K562 (cell line): ENCODE data around the gene NFIC. TPM values are rescaled to one million over a fixed set of nuclear protein-coding genes. Genes with fewer than 3 reads are reported as not detected.

ENCODE experiments used
- ATAC-seq: fragments of 200-7000 bp; cut with Tn5 transposase; 3 replicates; pipeline ENCODE4 v1.9.1; 2020; ENCODE audit warnings: moderate library complexity
- BruUV-seq: library from RNA; stranded (reverse); fragments of 400-500 nt; replicated peaks from 2 replicates; lab custom pipeline; 2021; lab: Mats Ljungman, UMichigan
- CTCF ChIA-PET: fragments of 300-600 bp; formaldehyde crosslinking; extraction: SDS; loops from one replicate; lab custom pipeline; 2021; ENCODE audit warnings: low intra/inter-chr PET ratio; lab: Yijun Ruan, JAX
- POLR2A ChIA-PET: fragments of 300-600, 350-650 bp; sonication (Branson Sonifier 250); formaldehyde crosslinking; extraction: SDS; loops from one replicate; lab custom pipeline; 2021; ENCODE audit warnings: antibody characterized with exemption, inconsistent platforms; lab: Yijun Ruan, JAX
- DNase-seq, 4 experiments: peaks; one replicate each; pipeline versions ENCODE4 v3.0.0 to v3.0.0-alpha.2; 2011 to 2018; ENCODE audit warnings: low spot score in 3 of 4, mixed read lengths in 3 of 4; ENCODE audit errors: extremely low read depth in 1 of 4
- FAIRE-seq: peaks from 2 replicates; lab custom pipeline; 2011; peaks lifted over from hg19 to GRCh38; lab: Jason Lieb, UNC
- H2AFZ ChIP-seq: 2 replicates; pipeline ENCODE4 v1.6.0; 2011; ENCODE audit warnings: low read depth, low read length, control low read depth, inconsistent platforms
- H3K27ac ChIP-seq: fragments of 200-600 bp; 3 replicates; pipeline ENCODE4 v1.8.0; 2011; ENCODE audit warnings: low read depth, mild to moderate bottlenecking, control low read depth, inconsistent platforms, low read length, moderate library complexity, mixed read lengths; ENCODE audit errors: extremely low read depth
- H3K27me3 ChIP-seq, 2 experiments: fragments of 300-600 bp in 1 of 2; 2 replicates in 1 of 2; 3 replicates in 1 of 2; pipeline versions ENCODE4 v1.6.0 to v1.8.0; 2011; ENCODE audit warnings: inconsistent platforms in 2 of 2, low read length in 2 of 2, mild to moderate bottlenecking in 1 of 2, mixed read lengths in 1 of 2, moderate library complexity in 1 of 2; ENCODE audit not compliant: control insufficient read depth in 2 of 2, insufficient read depth in 2 of 2
- H3K36me3 ChIP-seq: fragments of 300-600 bp; 3 replicates; pipeline ENCODE4 v1.8.0; 2011; ENCODE audit warnings: mild to moderate bottlenecking, low read length, inconsistent platforms; ENCODE audit not compliant: control insufficient read depth, insufficient read depth
- H3K4me1 ChIP-seq, 2 experiments: fragments of 200-600 bp in 1 of 2; replicated peaks in 1 of 2; 2 replicates in 1 of 2; 3 replicates in 1 of 2; pipeline versions ENCODE4 v1.5.1 to v1.8.0; 2011; ENCODE audit warnings: inconsistent platforms in 2 of 2, low read length in 2 of 2, mild to moderate bottlenecking in 1 of 2, mixed read lengths in 1 of 2, moderate library complexity in 1 of 2; ENCODE audit not compliant: control insufficient read depth in 2 of 2, insufficient read depth in 2 of 2
- H3K4me2 ChIP-seq: 2 replicates; pipeline ENCODE4 v1.6.1; 2011; ENCODE audit warnings: low read length, control low read depth, inconsistent platforms, mixed read lengths; ENCODE audit not compliant: insufficient read depth
- H3K4me3 ChIP-seq: fragments of 200-600 bp; sonication (generic), shearing (Covaris generic); 2 replicates; pipeline ENCODE4 v1.5.1; 2016; ENCODE audit warnings: control low read depth, inconsistent platforms
- H3K79me2 ChIP-seq: fragments of 200-600 bp; 3 replicates; pipeline ENCODE4 v1.8.0; 2011; ENCODE audit warnings: low read length, inconsistent platforms; ENCODE audit not compliant: control insufficient read depth, insufficient read depth
- H3K9ac ChIP-seq, 2 experiments: 2 replicates each; pipeline versions ENCODE4 v1.6.0 to v1.6.1; 2011; ENCODE audit warnings: low read depth in 2 of 2, low read length in 2 of 2, control low read depth in 1 of 2, inconsistent platforms in 1 of 2, mild to moderate bottlenecking in 1 of 2, mixed read lengths in 1 of 2; ENCODE audit not compliant: insufficient read depth in 1 of 2
- H3K9me1 ChIP-seq: one replicate; pipeline ENCODE4 v1.6.0; 2011; ENCODE audit warnings: inconsistent platforms, mild to moderate bottlenecking, low read length, moderate library complexity; ENCODE audit not compliant: control insufficient read depth, insufficient read depth
- H3K9me3 ChIP-seq: replicated peaks from 2 replicates; pipeline ENCODE4 v1.5.1; 2011; ENCODE audit warnings: low read depth, low read length, inconsistent platforms; ENCODE audit not compliant: control insufficient read depth, insufficient read depth
- H4K20me1 ChIP-seq: replicated peaks from 2 replicates; pipeline ENCODE4 v1.6.1; 2011; ENCODE audit warnings: low read length, inconsistent platforms, mixed read lengths; ENCODE audit not compliant: control insufficient read depth, insufficient read depth
- EGR1 ChIP-seq: fragments of 450-650 bp; conservative IDR thresholded peaks from 2 replicates; pipeline ENCODE4 v1.6.1; 2017; ENCODE audit warnings: mild to moderate bottlenecking
- FOSL1 ChIP-seq: fragments of 200-800 bp; sonication (Bioruptor generic); conservative IDR thresholded peaks from 2 replicates; pipeline ENCODE4 v1.6.1; 2016; ENCODE audit warnings: missing genetic modification characterization, missing compliant biosample characterization
- FOXM1 ChIP-seq, 2 experiments: fragments of 450-650 bp in 1 of 2; sonication (generic) in 1 of 2; formaldehyde crosslinking in 1 of 2; IDR thresholded peaks; 2 replicates each; pipeline versions ENCODE4 v1.6.1 to v1.9.0; 2017 to 2022; ENCODE audit warnings: low read depth in 2 of 2, mild to moderate bottlenecking in 2 of 2, missing genetic modification reagents in 1 of 2, moderate library complexity in 1 of 2
- MAX ChIP-seq: sonication (generic); formaldehyde crosslinking; IDR thresholded peaks from 2 replicates; pipeline ENCODE4 v1.9.0; 2022; ENCODE audit warnings: mild to moderate bottlenecking, missing genetic modification reagents
- RFX5 ChIP-seq: IDR thresholded peaks from 2 replicates; pipeline ENCODE4 v1.6.1; 2011; ENCODE audit warnings: low read depth, mild to moderate bottlenecking, improper control_type of control experiment, low read length
- SNRNP70 ChIP-seq: fragments of 200-400 bp; formaldehyde crosslinking; optimal IDR thresholded peaks from 2 replicates; pipeline ENCODE3; 2017; ENCODE audit warnings: low read depth, low read length
- TFAM ChIP-seq: fragments of 250-450 bp; sonication (Bioruptor Pico); conservative IDR thresholded peaks from 2 replicates; pipeline ENCODE4 v1.5.0; 2021; ENCODE audit warnings: mild to moderate bottlenecking, moderate library complexity
- ZNF165 ChIP-seq: fragments of 250-450 bp; sonication (Bioruptor Pico); IDR thresholded peaks from 2 replicates; pipeline ENCODE4 v1.4.0; 2020; ENCODE audit warnings: borderline replicate concordance
- WGBS: fragments of 100-300 bp; shearing (Covaris generic); methylation state at CpG from one replicate; pipeline ENCODE4 v1.1.6; 2016; ENCODE audit warnings: low coverage, mixed read lengths; ENCODE audit not compliant: insufficient coverage; ENCODE audit errors: missing lambda C conversion rate; 5-methylcytosine and 5-hydroxymethylcytosine counted together
- in situ Hi-C: fragments of 300-500 bp; cut with MboI; formaldehyde crosslinking; loops from 4 replicates; pipeline ENCODE4 v1.15.0; 2018; ENCODE audit warnings: inconsistent platforms, mixed read lengths
- intact Hi-C: fragments of 100-400 bp; cut with micrococcal nuclease; formaldehyde crosslinking; loops from 2 replicates; pipeline ENCODE4 v1.14.2; 2022
- polyA plus RNA-seq, 8 experiments: library from polyadenylated mRNA; depleted of rRNA in 4 of 8; stranded (reverse) in 5 of 8; unstranded in 3 of 8; fragments of >200 nt; fragmentation: Nextera tagmentation in 2 of 8; fragmentation: Illumina TruSeq in 1 of 8; extraction: Ambion mirVana in 2 of 8; extraction: Trizol in 1 of 8; gene quantifications; 2 replicates each; pipeline versions ENCODE4 v1.2.1 to v1.2.3, GENCODE V29; 2011 to 2014; ENCODE audit warnings: inconsistent platforms in 1 of 8, missing spikeins in 1 of 8
- total RNA-seq, 7 experiments: library from RNA; depleted of rRNA in 6 of 7; stranded (reverse); fragments of >200 nt in 6 of 7; fragmentation: Illumina TruSeq in 2 of 7; extraction: Trizol in 2 of 7; gene quantifications; 2 replicates each; pipeline versions ENCODE4 v1.2.1 to v1.2.3, GENCODE V29; 2011 to 2021; ENCODE audit warnings: low replicate concordance in 1 of 7

Gene NFIC
- total and polyA plus RNA-seq, 9 of the 15 experiments (the other 6 are each of a cell fraction or from before 2014, with no cell fraction given) = 0.71 to 62.1 (median 6.9) TPM

- TF ChIP-seq FOXM1 (IDR thresholded peaks at IDR 0.05; ENCODE audit: low read depth) (no peak), FOXM1 (CRISPR knock-in tag; IDR thresholded peaks at IDR 0.05; ENCODE audit: low read depth) (no peak), RFX5 (no peak), MAX (peak; percentile 36; the same call in 1 of the 2 replicates), ZNF165 (no peak), TFAM (CRISPR knock-in tag) (no peak), EGR1 (peak; percentile 81)
- TF ChIP-seq, all 486 proteins: peak for 6
Observed at GRCh38 chr19:3508771-3509535, 142.6 kb downstream of the NFIC start (continued).

DNA sequence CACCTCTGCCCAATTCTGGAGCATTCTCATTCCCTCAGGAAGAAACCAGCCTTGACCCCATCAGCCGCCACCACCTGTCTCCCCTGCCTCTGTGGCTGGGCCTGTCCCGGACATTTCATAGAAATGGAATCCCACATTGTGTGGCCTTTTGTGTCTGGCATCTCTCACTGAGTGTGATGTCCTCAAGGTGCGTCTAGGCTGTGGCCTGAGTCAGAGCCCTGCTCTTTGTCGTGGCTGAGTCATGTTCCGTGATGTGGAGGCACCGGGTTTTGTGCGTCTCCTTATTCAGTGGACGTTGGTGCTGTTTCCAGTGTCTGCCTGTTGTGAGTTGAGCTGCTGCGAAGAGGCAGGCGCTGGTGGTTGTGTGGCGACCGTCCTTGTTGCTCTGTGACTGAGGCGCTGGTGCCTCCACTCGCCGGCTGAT is 143.2 kb downstream of the NFIC start:
- in situ Hi-C loops = no loop called here
- peaks cover 86% of the 10 kb centered on the region for H3K79me2 ChIP-seq
- H4K20me1 ChIP-seq = peaks cover 58% of the 10 kb centered on the region
- peaks cover 14% of the 10 kb centered on the region for H3K9me1 ChIP-seq
- no peak overlapping the region for H3K4me2 ChIP-seq
- 76% methylated on average over 15 of the region's 15 CpGs for WGBS
- H3K4me3 ChIP-seq = no peak overlapping the region
- peaks cover 15 to 88% of the 10 kb centered on the region in 2 experiments; a peak in 4 of 5 replicates for H3K4me1 ChIP-seq
- no peaks in the 10 kb centered on the region for H3K27me3 ChIP-seq
- no peak for FAIRE-seq
- CTCF ChIA-PET = no interaction called here
- H3K36me3 ChIP-seq = peaks cover 38% of the 10 kb centered on the region; the same call in 2 of the 3 replicates
- intact Hi-C loops = no loop called here
- POLR2A ChIA-PET = interaction anchor here (1.4 kb wide), 1 partner anchor 11 kb away, joined by 4 read pairs; no protein-coding TSS in a partner anchor
- H3K9me3 ChIP-seq = no peaks in the 10 kb centered on the region
- BruUV-seq = no TSS peak
- no peak for ATAC-seq
- peak overlapping the region in 1 of 2 experiments; percentile 53; a peak in 2 of 4 replicates for H3K9ac ChIP-seq
- no peak overlapping the region for H2AFZ ChIP-seq
- TF ChIP-seq SNRNP70 (no peak), FOSL1 (tag) (0 out of 2 replicates have a peak, but pooled peaks have one; percentile 25)
- peak in 1 of 4 experiments; percentile 27 for DNase-seq
- H3K27ac ChIP-seq = peak overlapping the region; percentile 30; the same call in 1 of the 3 replicates
